ENCODE measurements around the gene ZFP91. TPM values are rescaled to one million over a fixed set of nuclear protein-coding genes. Genes with fewer than 3 reads are reported as not detected.
"Not testable (repeated sequence)": the region's sequence is repeated elsewhere in the genome, so short reads cannot be mapped to it uniquely, and the experiment has no call there.

The ZFP91 gene
- total RNA-seq, 4 donors from 2014 or later: 19.2 to 57.7 (median 48.9) TPM

- Histone ChIP-seq H3K4me3 (no peak overlapping the region), H3K27ac (no peak overlapping the region), H3K27me3 (no peaks in the 10 kb centered on the region), H3K36me3 (no peaks in the 10 kb centered on the region), H3K4me1 (peaks cover 0 to 3% of the 10 kb centered on the region in 2 donors), H3K9me3 (no peaks in the 10 kb centered on the region)
- TF ChIP-seq POLR2A (IDR thresholded peaks at IDR 0.05) (no peak), CTCF (IDR thresholded peaks at IDR 0.05) (peak; percentile 39 to 56 (median 44))
- intact Hi-C loops (cut with DNase I; ENCODE audit: low total_unique reads): no loop called here
- DNase-seq: peak; percentile 25 to 31
These were observed 10.9 kb upstream of the ZFP91 start for GRCh38 chr11:58567889-58568512.

GRCh38 chr11:58572906-58573305, 6.0 kb upstream of the ZFP91 start:
- H3K9me3 ChIP-seq, H3K27me3 ChIP-seq, DNase-seq, H3K36me3 ChIP-seq, H3K4me1 ChIP-seq, H3K4me3 ChIP-seq: not testable (repeated sequence)
- peak overlapping the region in 1 of 2 donors; percentile 54 for H3K27ac ChIP-seq
- intact Hi-C loops (cut with DNase I; ENCODE audit: low total_unique reads): loop anchor here (10.0 kb wide), 1 partner anchor 572 kb away; the partner anchor contains the start of gene FAM111A

- Histone ChIP-seq H3K36me3 (no peaks in the 10 kb centered on the region), H3K9me3 (no peaks in the 10 kb centered on the region), H3K4me1 (peaks cover 0 to 3% of the 10 kb centered on the region in 2 donors), H3K27me3 (no peaks in the 10 kb centered on the region), H3K4me3 (no peak overlapping the region), H3K27ac (peak overlapping the region; percentile 28 to 54)
- DNase-seq: peak; percentile 50 to 69
- no peak for TF ChIP-seq CTCF (IDR thresholded peaks at IDR 0.05)
- intact Hi-C loops (cut with DNase I; ENCODE audit: low total_unique reads): loop anchor here (10.0 kb wide), 1 partner anchor 571 kb away; the partner anchor contains the start of gene FAM111A
These were observed 5.3 kb upstream of the ZFP91 start for GRCh38 chr11:58573451-58574104.

GRCh38 chr11:58574881-58575280, 4.0 kb upstream of the ZFP91 start:
- intact Hi-C loops (cut with DNase I; ENCODE audit: low total_unique reads): loop anchor here (10.0 kb wide), 1 partner anchor 570 kb away; the partner anchor contains the start of gene FAM111A
- Histone ChIP-seq H3K4me3 (no peak overlapping the region), H3K27me3 (no peaks in the 10 kb centered on the region), H3K4me1 (peaks cover 0 to 3% of the 10 kb centered on the region in 2 donors), H3K27ac (peak overlapping the region; percentile 19 to 22), H3K36me3 (no peaks in the 10 kb centered on the region), H3K9me3 (no peaks in the 10 kb centered on the region)
- DNase-seq: no peak
- TF ChIP-seq POLR2A (IDR thresholded peaks at IDR 0.05) (no peak), CTCF (IDR thresholded peaks at IDR 0.05) (no peak)

- Histone ChIP-seq H3K27me3 (no peaks in the 10 kb centered on the region), H3K4me1 (peaks cover 0 to 5% of the 10 kb centered on the region in 2 donors), H3K9me3 (no peaks in the 10 kb centered on the region), H3K36me3 (no peaks in the 10 kb centered on the region), H3K4me3 (peak within 1 kb of the TSS in 1 of 2 donors; percentile 0), H3K27ac (peak within 1 kb of the TSS; percentile 99 to 100)
- intact Hi-C loops (cut with DNase I; ENCODE audit: low total_unique reads): loop anchor here (10.0 kb wide), 1 partner anchor 569 kb away; the partner anchor contains the start of gene FAM111A
- no peak for DNase-seq
- no peak for TF ChIP-seq POLR2A (IDR thresholded peaks at IDR 0.05)
- TF ChIP-seq CTCF (IDR thresholded peaks at IDR 0.05): no peak
These were observed 3.4 kb upstream of the ZFP91 start, which contains the start of gene LPXN for GRCh38 chr11:58575377-58576020. TSS of gene LPXN (minus strand) at chr11:58575856. CDS start at chr11:58575772, 84 bp downstream.

Measured in uterus (tissue), 4 donors.